Uterus (tissue), 4 donors: ENCODE data around the gene USB1. TPM values are rescaled to one million over a fixed set of nuclear protein-coding genes. Genes with fewer than 3 reads are reported as not detected.

Source experiments
- DNase-seq, 2 donors: peaks; one replicate each; pipeline ENCODE4 v3.0.0-alpha.2; 2019 to 2020
- H3K27ac ChIP-seq, 2 donors: fragments of 200-600 bp; sonication (generic); 1 replicate in 1 of 2; 2 replicates in 1 of 2; pipeline ENCODE4 v1.5.1; 2016 to 2018
- H3K27me3 ChIP-seq, 2 donors: fragments of 200-600 bp; sonication (generic); one replicate each; pipeline ENCODE4 v1.5.1; 2018 to 2019; ENCODE audit warnings: control low read depth in 1 of 2
- H3K36me3 ChIP-seq, 2 donors: fragments of 200-600 bp; sonication (generic); one replicate each; pipeline ENCODE4 v1.5.1; 2019; ENCODE audit warnings: control low read depth in 1 of 2
- H3K4me1 ChIP-seq, 2 donors: fragments of 200-600 bp; sonication (generic); one replicate each; pipeline ENCODE4 v1.5.1; 2018 to 2019; ENCODE audit warnings: control low read depth in 1 of 2
- H3K4me3 ChIP-seq, 2 donors: fragments of 200-600 bp; sonication (generic); 1 replicate in 1 of 2; 2 replicates in 1 of 2; pipeline ENCODE4 v1.5.1; 2018 to 2019; ENCODE audit warnings: mild to moderate bottlenecking in 1 of 2
- H3K9me3 ChIP-seq, 2 donors: fragments of 200-600 bp; sonication (generic); one replicate each; pipeline ENCODE4 v1.5.1; 2019; ENCODE audit warnings: control low read depth in 1 of 2
- CTCF ChIP-seq, 4 experiments: fragments of 200-600 bp in 2 of 4; fragments of 450-650 bp in 2 of 4; sonication (generic) in 2 of 4; IDR thresholded peaks; one replicate each; pipeline ENCODE4 v1.5.1; 2016 to 2019; ENCODE audit warnings: antibody characterized with exemption in 4 of 4, mild to moderate bottlenecking in 2 of 4, moderate library complexity in 1 of 4
- POLR2A ChIP-seq, 2 donors: fragments of 450-650 bp; IDR thresholded peaks; one replicate each; pipeline ENCODE4 v1.6.1; 2016; ENCODE audit warnings: antibody characterized with exemption in 2 of 2, mild to moderate bottlenecking in 1 of 2, moderate library complexity in 1 of 2
- intact Hi-C: fragments of 100-400 bp; cut with DNase I; formaldehyde crosslinking; loops from one replicate; pipeline ENCODE4 v1.15.1; 2023; ENCODE audit warnings: low total_unique reads
- total RNA-seq, 4 donors: library from RNA; depleted of rRNA in 3 of 4; stranded (reverse); fragments of >200 nt in 3 of 4; gene quantifications; one replicate each; pipeline versions ENCODE4 v1.1.0 to v1.2.4, GENCODE V29; 2014 to 2023
- donor health status: DM: yes; HTN: yes; CAD: no.

USB1 gene
- total RNA-seq, 4 donors from 2014 or later: 2.0 to 34.9 (median 14.9) TPM

GRCh38 chr16:57997176-57997527, 4.1 kb upstream of the USB1 start:
- no peaks in the 10 kb centered on the region for H3K9me3 ChIP-seq
- H3K4me1 ChIP-seq: no peaks in the 10 kb centered on the region
- H3K36me3 ChIP-seq: no peaks in the 10 kb centered on the region
- no peak overlapping the region for H3K27ac ChIP-seq
- intact Hi-C loops: no loop called here
- DNase-seq: no peak
- H3K27me3 ChIP-seq: no peaks in the 10 kb centered on the region
- TF ChIP-seq POLR2A (IDR thresholded peaks at IDR 0.05) (no peak), CTCF (IDR thresholded peaks at IDR 0.05) (no peak)
- H3K4me3 ChIP-seq: no peak overlapping the region

- DNase-seq: no peak
- Histone ChIP-seq H3K9me3 (no peaks in the 10 kb centered on the region), H3K4me1 (no peaks in the 10 kb centered on the region), H3K36me3 (no peaks in the 10 kb centered on the region), H3K4me3 (no peak overlapping the region), H3K27me3 (no peaks in the 10 kb centered on the region), H3K27ac (no peak overlapping the region)
- TF ChIP-seq POLR2A (IDR thresholded peaks at IDR 0.05): no peak
- no peak for TF ChIP-seq CTCF (IDR thresholded peaks at IDR 0.05)
- intact Hi-C loops: no loop called here
Observed at GRCh38 chr16:57997528-57998265, 3.5 kb upstream of the USB1 start.

GRCh38 chr16:57998486-57998885, 2.7 kb upstream of the USB1 start:
- Histone ChIP-seq H3K9me3 (no peaks in the 10 kb centered on the region), H3K27me3 (no peaks in the 10 kb centered on the region), H3K27ac (no peak overlapping the region), H3K36me3 (no peaks in the 10 kb centered on the region), H3K4me1 (no peaks in the 10 kb centered on the region), H3K4me3 (no peak overlapping the region)
- intact Hi-C loops: no loop called here
- no peak for DNase-seq
- no peak for TF ChIP-seq CTCF (IDR thresholded peaks at IDR 0.05)
- TF ChIP-seq POLR2A (IDR thresholded peaks at IDR 0.05): no peak

GRCh38 chr16:57998992-57999365, 2.2 kb upstream of the USB1 start:
- intact Hi-C loops: no loop called here
- TF ChIP-seq POLR2A (IDR thresholded peaks at IDR 0.05): no peak
- no peak for TF ChIP-seq CTCF (IDR thresholded peaks at IDR 0.05)
- no peaks in the 10 kb centered on the region for H3K27me3 ChIP-seq
- DNase-seq: no peak
- peak overlapping the region in 1 of 2 donors; percentile 87 for H3K27ac ChIP-seq
- no peaks in the 10 kb centered on the region for H3K36me3 ChIP-seq
- H3K4me1 ChIP-seq: no peaks in the 10 kb centered on the region
- H3K9me3 ChIP-seq: no peaks in the 10 kb centered on the region
- H3K4me3 ChIP-seq: no peak overlapping the region

GRCh38 chr16:57999366-57999970, 1.7 kb upstream of the USB1 start:
- Histone ChIP-seq H3K4me1 (no peaks in the 10 kb centered on the region), H3K4me3 (peak overlapping the region; percentile 52 to 60), H3K27me3 (no peaks in the 10 kb centered on the region), H3K36me3 (no peaks in the 10 kb centered on the region), H3K9me3 (no peaks in the 10 kb centered on the region), H3K27ac (peak overlapping the region; percentile 87)
- DNase-seq: no peak
- no peak for TF ChIP-seq POLR2A (IDR thresholded peaks at IDR 0.05)
- no peak for TF ChIP-seq CTCF (IDR thresholded peaks at IDR 0.05)
- intact Hi-C loops: no loop called here
